GM21423 (cell line): Measurements from ENCODE around the gene UTP11.
A peak's percentile ranks its signal among the peaks of the same experiment; 100 is the strongest.
"Not testable (repeated sequence)": the region's sequence is repeated elsewhere in the genome, so short reads cannot be mapped to it uniquely, and the experiment has no call there.

Experiments
- ATAC-seq: cut with Tn5 transposase; IDR thresholded peaks from one replicate; pipeline ENCODE4 v1.9.1; 2021; ENCODE audit warnings: mild to moderate bottlenecking, moderate library complexity; ENCODE audit not compliant: unreplicated experiment

Gene UTP11, protein sequence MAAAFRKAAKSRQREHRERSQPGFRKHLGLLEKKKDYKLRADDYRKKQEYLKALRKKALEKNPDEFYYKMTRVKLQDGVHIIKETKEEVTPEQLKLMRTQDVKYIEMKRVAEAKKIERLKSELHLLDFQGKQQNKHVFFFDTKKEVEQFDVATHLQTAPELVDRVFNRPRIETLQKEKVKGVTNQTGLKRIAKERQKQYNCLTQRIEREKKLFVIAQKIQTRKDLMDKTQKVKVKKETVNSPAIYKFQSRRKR

DNA sequence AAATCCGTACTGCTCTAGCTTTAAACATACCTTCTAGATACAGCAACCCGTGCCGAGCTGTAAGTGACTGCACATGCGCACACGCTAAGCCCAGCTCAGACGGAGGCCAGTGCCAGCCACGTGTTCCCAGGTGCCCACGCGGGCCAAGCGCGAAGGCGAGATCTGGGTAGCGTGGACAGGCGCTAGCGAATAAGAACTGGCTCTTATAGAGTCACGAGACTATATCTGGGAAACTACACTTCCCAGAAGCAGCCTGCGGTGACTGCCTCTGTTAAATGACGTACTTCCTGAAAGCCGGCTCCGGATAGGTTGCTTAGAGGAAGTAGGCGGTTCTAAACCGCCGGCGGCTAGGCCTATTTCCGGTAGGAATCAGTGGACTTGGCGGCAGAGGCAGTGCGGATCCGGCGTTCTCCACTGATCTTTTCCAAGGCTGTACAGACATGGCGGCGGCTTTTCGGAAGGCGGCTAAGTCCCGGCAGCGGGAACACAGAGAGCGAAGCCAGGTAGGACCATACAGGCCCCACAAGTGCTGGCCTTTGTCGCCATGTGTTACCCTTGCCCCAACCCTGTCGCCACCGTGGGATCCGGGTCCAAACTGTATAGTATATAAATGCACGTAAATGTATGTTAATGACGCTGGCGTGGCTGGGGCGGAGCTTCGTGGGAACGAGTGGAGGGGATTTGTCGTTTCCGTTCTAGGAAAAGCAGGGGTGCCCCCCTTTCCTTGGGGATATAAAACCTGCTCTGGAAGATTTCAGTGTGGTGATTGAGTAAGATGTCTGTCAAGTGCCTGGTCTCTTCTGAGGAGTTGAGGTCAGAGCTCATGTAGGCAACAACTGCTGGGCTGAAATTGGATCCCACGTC is at the start of gene UTP11:
UTP11 (plus strand) TSS at position 372 of the 864 bp plus-strand sequence; CDS start at position 441, 69 bp downstream.
- peak; percentile 96 for ATAC-seq

DNA sequence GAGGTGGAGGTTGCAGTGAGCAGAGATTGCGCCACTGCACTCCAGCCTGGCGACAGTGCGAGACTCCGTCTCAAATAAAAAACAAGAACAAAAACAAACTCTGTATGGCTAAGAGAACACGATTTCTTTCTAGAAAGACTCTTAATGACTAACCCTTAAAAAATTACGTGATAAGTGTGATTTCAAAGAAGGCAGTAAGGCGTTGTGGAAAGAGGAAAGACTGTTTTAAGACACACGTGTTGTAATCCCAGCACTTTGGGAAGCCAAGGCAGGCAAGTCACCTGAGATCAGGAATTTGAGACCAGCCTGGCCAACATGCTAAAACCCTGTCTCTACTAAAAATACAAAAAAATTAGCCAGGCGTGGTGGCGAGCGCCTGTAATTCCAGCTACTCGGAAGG is 48.4 kb upstream of the UTP11 start:
- not testable (repeated sequence) for ATAC-seq

DNA sequence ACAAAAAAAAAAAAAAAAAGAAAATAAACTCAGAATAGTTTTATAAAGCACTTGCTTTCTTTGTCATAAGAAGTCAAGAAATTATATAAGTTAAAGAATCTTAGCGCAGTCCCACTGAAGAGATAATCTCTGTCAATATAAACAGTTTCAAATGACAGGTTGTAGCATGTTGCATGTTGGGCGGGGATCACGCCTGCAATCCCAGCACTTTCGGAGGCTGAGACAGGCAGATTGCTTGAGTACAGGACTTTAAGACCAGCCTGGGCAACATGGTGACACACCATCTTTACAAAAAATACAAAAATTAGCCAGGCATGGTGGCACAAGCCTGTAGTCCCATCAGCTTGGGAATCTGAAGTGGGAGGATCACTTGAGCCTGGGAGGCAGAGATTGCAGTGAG is 47.2 kb upstream of the UTP11 start:
- ATAC-seq, result no peak

DNA sequence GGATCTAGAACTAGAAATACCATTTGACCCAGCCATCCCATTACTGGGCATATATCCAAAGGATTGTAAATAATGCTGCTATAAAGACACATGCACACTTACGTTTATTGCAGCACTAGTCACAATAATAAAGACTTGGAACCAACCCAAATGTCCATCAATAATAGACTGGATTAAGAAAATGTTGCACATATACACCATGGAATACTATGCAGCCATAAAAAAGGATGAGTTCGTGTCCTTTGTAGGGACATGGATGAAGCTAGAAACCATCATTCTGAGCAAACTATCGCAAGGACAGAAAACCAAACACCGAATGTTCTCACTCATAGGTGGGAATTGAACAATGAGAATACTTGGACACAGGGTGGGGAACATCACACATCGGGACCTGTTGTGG is 38.9 kb upstream of the UTP11 start:
- ATAC-seq, result not testable (repeated sequence)

DNA sequence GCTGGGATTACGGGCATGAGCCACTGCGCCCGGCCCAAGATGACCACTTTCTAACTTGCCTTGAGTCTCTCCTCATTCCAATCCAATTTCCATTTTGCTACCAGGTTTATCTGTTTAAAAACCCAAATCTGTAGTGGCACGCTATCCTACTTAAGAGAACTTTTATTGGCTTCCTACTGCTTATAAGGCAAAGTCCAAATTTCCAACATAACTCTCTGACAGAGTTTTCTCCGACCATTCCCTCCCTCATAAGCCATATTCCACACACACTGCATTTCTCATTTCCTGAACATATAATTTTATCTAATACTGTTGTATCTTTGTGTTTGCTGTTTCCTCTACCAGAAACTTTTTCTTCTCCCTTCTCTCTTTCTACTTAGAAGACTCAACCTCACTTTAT is 38.0 kb upstream of the UTP11 start:
- ATAC-seq, result no peak

DNA sequence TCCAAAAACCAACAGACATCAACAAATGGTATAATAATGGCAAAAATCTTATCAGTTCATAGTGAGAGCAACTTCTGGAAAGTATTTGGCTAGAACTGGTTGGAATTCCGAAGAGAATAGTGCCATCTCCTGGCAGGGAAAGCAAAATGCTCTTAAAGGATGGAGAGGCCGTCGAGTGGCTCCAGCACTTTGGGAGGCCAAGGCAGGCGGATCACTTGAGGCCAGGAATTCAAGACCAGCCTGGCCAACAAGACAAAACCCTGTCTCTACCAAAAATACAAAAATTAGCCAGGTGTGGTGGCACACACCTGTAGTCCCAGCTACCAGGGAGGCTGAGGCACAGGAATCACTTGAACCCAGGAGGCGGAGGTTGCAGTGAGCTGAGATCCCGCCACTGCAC is 37.5 kb upstream of the UTP11 start:
- ATAC-seq, result not testable (repeated sequence)

DNA sequence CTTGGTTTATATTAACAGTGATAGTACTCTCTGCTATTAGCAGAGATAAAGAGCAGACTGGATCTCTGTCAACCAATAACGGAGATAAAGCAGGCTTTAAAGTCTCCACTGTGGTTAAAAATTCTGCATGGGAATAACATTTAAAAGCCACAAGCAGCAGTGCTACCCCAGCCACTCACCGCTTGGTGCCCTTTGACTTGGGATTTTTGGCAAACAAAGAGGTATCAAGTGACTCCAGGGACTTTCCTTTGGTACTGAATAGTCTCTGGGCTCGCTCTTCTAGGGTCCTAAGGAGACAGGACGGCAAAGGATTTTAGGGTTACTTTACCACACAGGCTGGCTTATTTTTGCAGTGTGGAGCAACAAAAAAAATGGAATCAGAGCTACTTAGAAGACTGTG is 34.0 kb upstream of the UTP11 start:
- no peak for ATAC-seq

DNA sequence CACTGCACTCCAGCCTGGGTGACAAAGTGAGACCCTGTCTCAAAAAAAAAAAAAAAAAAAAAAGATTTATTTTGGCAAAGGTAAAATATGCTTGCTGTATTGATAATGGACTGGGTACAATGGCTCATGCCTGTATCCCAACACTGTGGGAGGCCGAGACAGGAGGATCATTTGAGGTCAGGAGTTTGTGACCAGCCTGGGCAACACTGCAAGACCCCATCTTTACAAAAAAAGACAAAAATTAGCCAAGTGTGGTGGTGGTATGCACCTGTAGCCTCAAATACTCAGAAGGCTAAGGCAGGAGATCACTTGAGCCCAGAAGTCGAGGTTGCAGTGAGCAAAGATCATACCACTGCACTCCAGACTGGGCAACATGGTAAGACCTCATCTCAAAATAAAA is 29.0 kb upstream of the UTP11 start:
- no peak for ATAC-seq

DNA sequence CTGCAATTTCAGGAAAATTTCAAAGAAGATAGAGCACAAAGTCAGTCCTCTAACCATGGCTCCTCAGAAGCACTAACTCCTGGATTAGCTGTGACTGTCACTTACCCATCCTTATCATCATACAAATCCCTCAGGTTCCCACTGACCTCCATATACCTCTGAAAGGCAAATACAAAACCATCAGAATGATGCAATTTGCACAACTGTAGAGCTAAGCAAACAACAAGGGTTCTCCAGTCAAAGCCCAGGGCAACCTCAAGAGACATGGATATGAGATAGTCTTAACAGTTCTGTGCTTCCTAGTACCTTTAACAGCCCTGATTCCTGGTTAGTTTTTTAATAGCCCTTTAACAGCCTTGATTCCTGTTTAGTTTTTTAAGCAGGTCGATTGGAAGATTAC is 24.9 kb upstream of the UTP11 start:
- ATAC-seq, result no peak

DNA sequence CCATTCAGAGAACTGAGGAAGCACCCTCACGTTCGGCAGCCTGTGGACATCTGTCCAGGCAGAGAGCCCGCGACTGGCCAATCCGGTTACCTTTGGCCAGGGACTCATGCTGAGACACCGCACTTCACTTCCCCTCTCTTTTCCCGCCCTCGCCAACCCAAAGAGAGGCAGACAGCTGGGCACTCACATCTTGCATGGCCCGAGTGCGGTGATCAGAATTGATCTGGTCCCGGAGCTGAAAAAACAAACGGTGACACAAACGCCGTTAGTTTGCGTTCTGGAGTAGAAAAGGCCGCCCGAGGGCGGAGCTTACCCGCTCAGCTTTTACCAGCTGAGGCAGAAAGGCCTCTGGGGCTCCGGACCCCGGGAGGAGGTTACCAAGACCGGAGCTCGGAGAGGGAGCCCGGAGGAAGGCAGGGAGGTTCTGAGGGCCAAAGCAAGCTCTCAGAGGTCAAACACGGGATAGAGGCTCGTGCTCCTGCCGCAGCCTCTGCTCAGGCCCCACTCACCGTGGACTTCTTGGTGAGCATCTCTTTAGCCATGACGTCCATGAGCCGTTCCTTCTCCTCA is 23.1 kb upstream of the UTP11 start:
- peak; percentile 29 for ATAC-seq

DNA sequence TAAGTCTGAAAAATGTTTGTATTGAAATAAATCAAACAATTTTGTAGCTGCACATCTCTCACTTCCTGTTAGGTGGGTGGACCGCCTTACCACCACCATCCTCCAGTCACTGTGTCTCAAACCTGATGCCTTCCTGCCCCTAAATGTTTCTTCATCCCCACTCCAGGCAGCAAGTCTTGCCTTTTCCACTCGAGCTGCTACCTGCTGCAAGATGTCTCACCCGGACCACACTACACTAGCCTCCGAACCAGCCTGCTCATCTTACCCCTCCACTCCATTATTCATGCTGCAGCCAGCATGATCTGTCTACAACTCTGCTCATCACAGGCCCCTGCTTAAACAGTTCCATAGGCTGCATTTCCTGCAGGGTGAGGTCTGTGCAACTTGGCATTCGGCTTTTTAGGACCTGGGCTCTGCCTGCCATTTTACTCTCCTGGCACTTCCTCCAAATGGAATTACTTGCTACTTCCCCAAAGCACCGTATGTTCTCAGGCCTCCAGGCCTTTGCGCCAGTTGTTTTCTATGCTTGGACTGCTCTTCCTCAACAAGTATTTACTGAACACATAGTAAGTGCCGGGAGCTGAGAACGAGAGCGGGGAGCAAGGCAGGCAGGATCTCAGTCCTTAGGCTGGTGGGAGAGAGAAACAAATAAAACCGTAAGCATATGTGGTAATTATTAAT is 17.5 kb upstream of the UTP11 start:
- no peak for ATAC-seq

DNA sequence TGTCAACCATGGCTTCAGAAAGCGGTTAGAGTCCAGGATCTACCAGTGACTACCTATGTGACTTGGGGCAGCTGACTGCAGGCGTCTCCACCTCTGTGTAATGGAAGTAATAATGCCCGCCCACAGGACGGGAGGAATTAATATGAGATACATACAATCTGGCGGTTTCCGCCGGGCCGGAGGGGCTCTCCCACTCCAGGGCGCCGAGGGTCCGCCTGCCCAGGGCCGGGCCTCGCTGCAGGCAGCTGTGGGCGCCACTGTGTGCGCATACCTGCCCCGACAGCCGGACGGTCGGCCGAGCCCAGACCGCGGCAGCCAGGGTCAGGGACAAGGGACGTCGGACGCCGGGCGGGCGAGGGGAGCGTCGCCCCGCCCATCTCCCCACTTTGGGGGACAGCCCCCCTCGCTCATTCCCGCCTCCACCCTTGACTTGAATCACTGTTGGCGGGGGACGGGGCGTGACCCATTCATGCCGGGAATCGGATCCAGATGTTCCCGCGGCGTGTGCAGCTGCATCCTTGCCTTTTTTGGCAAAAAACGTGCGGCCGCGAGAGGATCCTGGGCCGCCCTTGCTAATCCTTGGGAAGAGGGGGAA is 16.7 kb upstream of the UTP11 start:
- no peak for ATAC-seq

DNA sequence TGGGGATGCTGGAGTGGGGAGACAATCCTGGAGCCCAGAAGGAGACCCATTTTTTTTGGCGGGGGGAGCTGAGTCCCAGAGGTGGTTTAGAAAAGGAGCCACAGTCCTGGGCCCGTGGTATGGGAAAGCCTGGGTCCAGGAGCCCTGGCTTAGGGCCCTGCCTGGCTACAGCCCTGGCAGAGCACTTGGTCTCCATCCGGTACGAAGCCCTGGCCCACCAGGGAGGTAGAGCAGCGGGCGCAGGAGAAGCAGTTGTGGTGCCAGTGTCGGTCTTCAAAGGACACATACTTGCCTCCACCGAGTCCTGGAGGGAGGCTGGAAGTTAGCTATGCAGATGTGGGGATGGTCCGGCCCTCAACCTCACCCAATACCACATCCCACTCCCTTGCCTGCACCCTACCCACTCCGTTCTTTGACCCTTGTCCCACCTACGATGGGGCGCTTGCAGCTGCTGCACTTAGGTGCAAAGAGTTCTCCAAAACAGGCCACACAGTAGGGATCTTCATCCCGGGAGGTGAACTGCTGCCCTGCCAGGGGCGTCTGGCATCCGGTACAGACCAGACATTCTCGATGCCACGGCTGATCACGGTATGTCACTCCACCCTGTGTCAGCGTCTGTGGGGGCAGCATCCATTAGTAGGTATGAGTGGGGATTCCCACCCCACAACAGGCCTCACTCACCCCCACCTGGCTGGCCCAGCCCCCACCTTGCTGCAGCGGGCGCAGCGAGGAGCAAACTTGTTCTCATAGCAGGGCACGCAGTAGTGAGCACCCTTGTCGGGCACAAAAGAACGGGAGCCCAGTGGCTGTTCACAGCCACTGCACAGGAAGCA is 15.1 kb upstream of the UTP11 start:
- no peak for ATAC-seq

DNA sequence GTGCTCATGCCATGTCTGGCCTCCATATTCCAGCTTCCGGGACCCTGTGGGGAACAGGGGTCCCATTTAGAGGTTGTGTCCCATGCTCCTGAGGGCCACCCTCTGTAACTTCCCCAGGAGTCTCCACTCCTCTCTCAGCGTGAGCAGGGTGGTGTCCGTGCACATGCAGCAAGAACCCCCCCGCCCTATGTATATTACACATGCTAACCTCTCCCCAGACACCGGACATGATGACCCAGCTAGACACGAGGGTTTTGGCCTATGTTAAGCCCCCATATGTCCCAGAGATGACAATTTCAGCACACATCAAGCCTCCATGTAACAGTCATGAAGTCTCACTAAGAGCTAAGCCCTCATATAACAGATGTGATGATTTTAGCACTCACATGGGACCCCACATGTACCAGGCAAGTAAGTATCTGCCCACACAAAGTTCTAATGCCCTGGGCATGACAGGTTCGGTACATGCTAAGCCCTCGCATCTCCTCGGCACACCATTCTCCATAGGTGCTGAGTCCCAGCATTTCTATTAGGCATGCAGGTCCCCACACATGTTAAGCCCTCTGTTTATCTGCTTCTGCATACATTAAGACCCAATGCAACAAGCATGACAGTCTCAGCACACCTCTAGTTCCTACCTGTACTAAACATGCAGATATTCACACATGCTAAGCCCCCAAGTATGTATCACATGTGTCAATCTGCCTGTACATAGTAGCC is 14.3 kb upstream of the UTP11 start:
- no peak for ATAC-seq

DNA sequence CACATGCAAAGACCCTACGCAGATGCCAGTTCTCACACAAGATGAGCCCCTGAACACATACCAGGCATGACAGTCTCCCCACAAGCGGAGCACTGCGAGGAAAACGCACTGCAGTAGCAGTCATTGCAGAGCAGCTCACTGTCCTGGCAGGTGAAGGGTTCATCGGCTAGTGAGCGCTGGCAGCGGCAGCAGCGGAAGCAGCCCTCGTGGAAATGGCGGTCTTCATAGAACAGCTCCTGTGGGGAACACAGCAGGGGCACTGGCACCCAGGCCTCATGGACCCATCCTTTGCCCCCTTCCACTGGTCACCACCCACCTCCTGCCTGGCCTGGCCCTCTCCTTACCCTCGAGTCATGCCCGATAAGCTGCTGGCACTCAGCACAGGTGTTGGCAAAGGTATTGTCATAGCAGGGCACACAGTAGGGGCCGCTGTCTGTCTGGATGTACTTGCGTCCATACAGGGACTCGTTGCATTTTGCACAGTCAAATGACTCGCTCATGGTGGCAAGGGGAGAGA is 13.6 kb upstream of the UTP11 start:
- ATAC-seq, result no peak

DNA sequence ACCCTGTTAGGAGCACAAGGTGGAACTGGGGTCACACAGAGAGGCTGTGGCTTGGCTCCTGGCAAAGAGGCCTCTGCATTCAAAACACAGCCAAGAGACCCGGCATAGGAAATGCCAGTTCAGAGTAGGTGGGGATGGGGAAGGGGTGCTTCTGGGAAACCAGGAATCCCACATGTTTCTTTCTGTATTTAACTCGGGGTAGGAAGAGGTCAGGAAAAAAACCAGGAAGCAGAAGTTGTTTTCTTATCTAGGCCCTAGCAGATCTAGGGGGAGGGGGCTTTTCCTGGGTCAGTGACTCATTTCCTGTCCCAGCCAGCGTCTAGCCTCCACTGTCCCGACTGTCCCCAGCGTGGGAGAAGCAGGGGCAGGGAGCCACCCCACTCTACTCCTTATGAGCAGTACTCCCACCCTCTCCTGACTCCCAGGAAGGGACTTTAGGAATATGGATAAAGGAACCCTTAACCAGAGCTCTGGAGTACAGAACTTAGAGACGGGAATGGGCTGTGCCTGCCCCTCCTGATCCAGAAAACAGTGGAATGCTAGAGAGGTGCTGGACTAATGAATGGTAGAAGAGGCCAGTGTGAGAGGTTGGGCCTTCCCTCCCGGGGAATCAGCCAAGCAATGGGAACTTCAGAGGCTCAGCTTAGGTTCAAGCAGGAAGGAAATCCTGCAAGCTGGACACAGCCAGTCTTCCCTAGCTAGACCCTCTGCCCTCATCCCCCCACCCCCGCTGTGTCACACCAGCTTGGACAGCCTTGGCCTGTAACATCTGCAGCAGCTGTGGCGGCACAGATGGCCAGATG is 12.9 kb upstream of the UTP11 start:
- ATAC-seq, result no peak

DNA sequence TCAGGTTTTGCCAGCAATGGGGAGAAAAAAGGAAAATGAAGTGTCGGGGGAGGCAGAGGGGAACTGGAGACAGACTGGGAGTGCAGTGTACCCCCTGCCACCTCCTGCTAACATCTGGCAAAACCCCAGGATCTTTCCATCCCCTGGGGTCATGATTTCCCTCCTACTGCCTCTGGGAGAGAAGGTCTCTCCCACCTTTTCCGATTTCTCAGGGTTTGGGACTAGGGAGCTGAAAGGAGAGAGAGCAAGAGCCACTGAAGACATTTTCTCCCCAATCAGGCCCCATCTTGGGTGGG is 12.4 kb upstream of the UTP11 start:
- ATAC-seq, result no peak

DNA sequence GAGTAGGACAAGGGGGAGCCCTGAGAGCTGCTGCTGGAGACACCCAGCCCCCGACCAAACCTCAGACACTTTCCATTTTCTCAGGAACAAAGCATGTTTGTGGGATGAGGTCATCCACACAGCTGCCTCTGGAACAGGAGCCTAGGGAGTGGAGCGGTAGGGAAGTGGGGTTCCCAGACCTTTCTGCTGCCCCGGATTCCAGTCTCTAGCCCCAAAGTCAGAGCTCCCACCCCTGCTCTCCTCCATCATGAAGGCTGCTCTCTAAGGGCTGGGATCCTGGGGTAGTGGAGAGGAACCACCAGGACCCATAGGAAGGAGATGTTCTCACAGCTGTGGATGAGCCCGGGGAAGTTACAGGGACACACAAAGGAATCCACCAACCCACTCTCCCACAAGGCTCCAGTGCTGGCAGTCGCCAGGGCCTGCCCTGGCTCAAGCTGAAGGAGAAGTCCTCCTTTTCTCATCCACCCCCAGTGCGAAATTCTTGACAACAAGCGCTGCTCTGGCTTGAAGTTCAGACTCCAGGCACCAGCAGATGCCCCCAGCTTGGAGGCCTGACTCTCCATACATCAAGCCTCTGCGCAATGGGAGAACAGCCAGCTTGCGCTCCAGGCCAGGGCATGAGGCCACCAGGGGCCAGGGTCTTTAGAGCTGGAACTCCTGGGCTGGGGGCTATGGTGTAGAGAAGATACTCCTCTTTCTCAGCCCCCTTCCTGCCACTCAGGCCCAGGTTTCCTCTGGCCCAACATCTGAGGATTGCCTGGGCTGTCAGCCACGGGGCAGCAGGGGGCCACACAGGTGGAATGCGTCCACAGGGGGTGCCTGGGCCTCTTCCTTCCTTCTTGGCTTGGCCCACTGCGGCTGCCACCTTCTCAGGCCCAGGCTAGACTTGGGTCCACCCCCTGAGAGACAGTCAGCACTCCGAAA is 11.7 kb upstream of the UTP11 start:
- no peak for ATAC-seq
